CD4-positive, alpha-beta memory T cell (primary cell): ENCODE results near the gene CD1E. TPM values are rescaled to one million over a fixed set of nuclear protein-coding genes. Genes with fewer than 3 reads are reported as not detected.

Experiments used
- CTCF ChIA-PET: fragments of 350-600 bp; sonication (Branson Sonifier 250); formaldehyde crosslinking; loops from one replicate; lab custom pipeline; 2021; ENCODE audit warnings: inconsistent platforms; ENCODE audit not compliant: partially characterized antibody; lab: Charles Lee
- POLR2A ChIA-PET: fragments of 350-600 bp; sonication (Branson Sonifier 250); formaldehyde crosslinking; loops from one replicate; lab custom pipeline; 2021; ENCODE audit not compliant: partially characterized antibody; lab: Charles Lee
- DNase-seq, 5 donors: peaks; one replicate each; pipeline versions ENCODE4 v3.0.0 to v3.0.0-alpha.2; 2020 to 2022; ENCODE audit warnings: mixed read lengths in 1 of 5
- H3K27ac ChIP-seq: one replicate; pipeline ENCODE4 v1.7.0; 2013; ENCODE audit warnings: low read depth, low read length
- H3K27me3 ChIP-seq: 2 replicates; pipeline ENCODE4 v1.7.0; 2013; ENCODE audit warnings: mild to moderate bottlenecking, low read length, moderate library complexity; ENCODE audit not compliant: insufficient read depth
- H3K36me3 ChIP-seq: 2 replicates; pipeline ENCODE4 v1.7.0; 2013; ENCODE audit warnings: mild to moderate bottlenecking, low read length, moderate library complexity; ENCODE audit not compliant: insufficient read depth
- H3K4me1 ChIP-seq: 2 replicates; pipeline ENCODE4 v1.7.0; 2013; ENCODE audit warnings: mild to moderate bottlenecking, low read length, moderate library complexity; ENCODE audit not compliant: insufficient read depth
- H3K4me3 ChIP-seq, 2 donors: one replicate each; pipeline ENCODE4 v1.7.0; 2013; ENCODE audit warnings: low read length in 2 of 2, mild to moderate bottlenecking in 1 of 2
- H3K9me3 ChIP-seq, 2 donors: one replicate each; pipeline ENCODE4 v1.7.0; 2013; ENCODE audit warnings: low read length in 2 of 2, control low read depth in 1 of 2; ENCODE audit not compliant: control insufficient read depth in 1 of 2
- H3K27ac Mint-ChIP-seq, 7 donors: one replicate each; pipeline ENCODE4 v1.8.0; 2020 to 2021; ENCODE audit warnings: mixed read lengths in 7 of 7, mild to moderate bottlenecking in 6 of 7, inconsistent platforms in 3 of 7, moderate library complexity in 3 of 7
- H3K27me3 Mint-ChIP-seq, 2 donors: one replicate each; pipeline ENCODE4 v1.8.0; 2020 to 2021; ENCODE audit warnings: mixed read lengths in 2 of 2
- H3K36me3 Mint-ChIP-seq, 2 donors: one replicate each; pipeline ENCODE4 v1.8.0; 2020 to 2021; ENCODE audit warnings: mixed read lengths in 2 of 2, inconsistent platforms in 1 of 2, mild to moderate bottlenecking in 1 of 2
- H3K4me1 Mint-ChIP-seq, 4 donors: one replicate each; pipeline ENCODE4 v1.8.0; 2020 to 2021; ENCODE audit warnings: mixed read lengths in 4 of 4, mild to moderate bottlenecking in 1 of 4
- H3K4me3 Mint-ChIP-seq, 8 donors: one replicate each; pipeline ENCODE4 v1.8.0; 2020 to 2021; ENCODE audit warnings: mixed read lengths in 8 of 8, mild to moderate bottlenecking in 7 of 8, moderate library complexity in 6 of 8, inconsistent platforms in 3 of 8
- H3K9me3 Mint-ChIP-seq, 8 donors: one replicate each; pipeline ENCODE4 v1.8.0; 2020 to 2021; ENCODE audit warnings: mixed read lengths in 8 of 8, mild to moderate bottlenecking in 5 of 8, inconsistent platforms in 3 of 8, moderate library complexity in 1 of 8
- intact Hi-C: fragments of 100-400 bp; cut with micrococcal nuclease; formaldehyde crosslinking; loops from one replicate; pipeline ENCODE4 v1.15.1; 2023
- polyA plus RNA-seq, 2 donors: library from polyadenylated mRNA; unstranded; fragments of 300-500 nt; fragmentation: Illumina TruSeq; gene quantifications; one replicate each; pipeline ENCODE4 v1.2.3, GENCODE V29; 2021
- total RNA-seq, 2 experiments: library from RNA; stranded (reverse); gene quantifications; one replicate each; pipeline ENCODE4 v1.2.3, GENCODE V29; 2021

Gene CD1E
- total and polyA plus RNA-seq, 4 experiments from 2014 or later: not detected

GRCh38 chr1:158329300-158329699 is 24.4 kb upstream of the CD1E start:
- ChIA-PET POLR2A (interaction anchor here (1.0 kb wide), 1 partner anchor 8 kb away, joined by 3 read pairs; no protein-coding TSS in a partner anchor), CTCF (interaction anchor here (1.3 to 3.1 kb wide), 2 partner anchors 124 to 743 kb away, joined by 3 to 33 read pairs; no protein-coding TSS in a partner anchor)
- H3K4me1 Mint-ChIP-seq: peaks cover 4 to 11% (median 7%) of the 10 kb centered on the region in 4 donors
- H3K4me1 ChIP-seq: peaks cover 6% of the 10 kb centered on the region
- intact Hi-C loops: loop anchor here (1.0 kb wide), 1 partner anchor 126 kb away; no protein-coding TSS in a partner anchor
- no peak for DNase-seq
- no peak overlapping the region for H3K4me3 Mint-ChIP-seq
- no peaks in the 10 kb centered on the region for H3K36me3 ChIP-seq
- H3K4me3 ChIP-seq: no peak overlapping the region
- H3K27ac Mint-ChIP-seq: no peak overlapping the region
- H3K9me3 ChIP-seq: no peaks in the 10 kb centered on the region
- H3K36me3 Mint-ChIP-seq: no peaks in the 10 kb centered on the region
- peaks cover 6 to 16% of the 10 kb centered on the region in 2 donors for H3K27me3 Mint-ChIP-seq
- H3K27me3 ChIP-seq: no peaks in the 10 kb centered on the region
- peaks cover 0 to 3% (median 0%) of the 10 kb centered on the region in 8 donors for H3K9me3 Mint-ChIP-seq
- no peak overlapping the region for H3K27ac ChIP-seq

- no peak overlapping the region for H3K4me3 Mint-ChIP-seq
- ChIA-PET POLR2A (interaction anchor here (1.0 kb wide), 1 partner anchor 9 kb away, joined by 3 read pairs; no protein-coding TSS in a partner anchor), CTCF (interaction anchor here (1.3 to 3.1 kb wide), 3 partner anchors 8 to 742 kb away, joined by 3 to 33 read pairs (median 3); no protein-coding TSS in a partner anchor)
- H3K9me3 ChIP-seq: no peaks in the 10 kb centered on the region
- H3K9me3 Mint-ChIP-seq: no peaks in the 10 kb centered on the region
- peak in 2 of 5 donors; percentile 5 to 7 for DNase-seq
- no peak overlapping the region for H3K27ac Mint-ChIP-seq
- no peaks in the 10 kb centered on the region for H3K36me3 Mint-ChIP-seq
- intact Hi-C loops: loop anchor here (1.0 kb wide), 1 partner anchor 126 kb away; no protein-coding TSS in a partner anchor
- H3K4me3 ChIP-seq: no peak overlapping the region
- H3K27me3 ChIP-seq: no peaks in the 10 kb centered on the region
- H3K4me1 ChIP-seq: peaks cover 11% of the 10 kb centered on the region
- H3K36me3 ChIP-seq: no peaks in the 10 kb centered on the region
- H3K27ac ChIP-seq: no peak overlapping the region
- peaks cover 7 to 15% (median 10%) of the 10 kb centered on the region in 4 donors for H3K4me1 Mint-ChIP-seq
- H3K27me3 Mint-ChIP-seq: peaks cover 9 to 15% of the 10 kb centered on the region in 2 donors
Observed at GRCh38 chr1:158329733-158330132, 24.0 kb upstream of the CD1E start.

- Histone ChIP-seq H3K36me3 (no peaks in the 10 kb centered on the region), H3K27ac (no peak overlapping the region), H3K4me1 (peaks cover 12% of the 10 kb centered on the region), H3K9me3 (no peaks in the 10 kb centered on the region), H3K4me3 (no peak overlapping the region), H3K27me3 (no peaks in the 10 kb centered on the region)
- no peak for DNase-seq
- CTCF ChIA-PET: interaction anchor here (1.3 to 3.1 kb wide), 3 partner anchors 9 to 742 kb away, joined by 3 to 33 read pairs (median 3); no protein-coding TSS in a partner anchor
- no peaks in the 10 kb centered on the region for H3K9me3 Mint-ChIP-seq
- no peaks in the 10 kb centered on the region for H3K36me3 Mint-ChIP-seq
- peaks cover 7 to 16% (median 10%) of the 10 kb centered on the region in 4 donors for H3K4me1 Mint-ChIP-seq
- H3K27me3 Mint-ChIP-seq: peaks cover 9 to 15% of the 10 kb centered on the region in 2 donors
- H3K27ac Mint-ChIP-seq: no peak overlapping the region
- H3K4me3 Mint-ChIP-seq: no peak overlapping the region
- POLR2A ChIA-PET: no interaction called here
- intact Hi-C loops: no loop called here
Observed at GRCh38 chr1:158330391-158331105, 23.1 kb upstream of the CD1E start.

GRCh38 chr1:158331106-158331425 is 22.6 kb upstream of the CD1E start:
- H3K9me3 ChIP-seq: no peaks in the 10 kb centered on the region
- intact Hi-C loops: no loop called here
- H3K4me3 Mint-ChIP-seq: no peak overlapping the region
- DNase-seq: no peak
- peaks cover 9 to 15% of the 10 kb centered on the region in 2 donors for H3K27me3 Mint-ChIP-seq
- H3K36me3 Mint-ChIP-seq: no peaks in the 10 kb centered on the region
- H3K27me3 ChIP-seq: no peaks in the 10 kb centered on the region
- H3K4me3 ChIP-seq: no peak overlapping the region
- POLR2A ChIA-PET: no interaction called here
- CTCF ChIA-PET: interaction anchor here (3.1 kb wide), 1 partner anchor 126 kb away, joined by 33 read pairs; no protein-coding TSS in a partner anchor
- peaks cover 12% of the 10 kb centered on the region for H3K4me1 ChIP-seq
- H3K9me3 Mint-ChIP-seq: no peaks in the 10 kb centered on the region
- H3K27ac Mint-ChIP-seq: no peak overlapping the region
- H3K27ac ChIP-seq: no peak overlapping the region
- no peaks in the 10 kb centered on the region for H3K36me3 ChIP-seq
- peaks cover 9 to 16% (median 12%) of the 10 kb centered on the region in 4 donors for H3K4me1 Mint-ChIP-seq

- Mint-ChIP-seq H3K4me3 (no peak within 1 kb of the TSS), H3K9me3 (no peaks in the 10 kb centered on the region), H3K27ac (no peak within 1 kb of the TSS), H3K27me3 (peaks cover 9 to 15% of the 10 kb centered on the region in 2 donors), H3K36me3 (no peaks in the 10 kb centered on the region), H3K4me1 (peaks cover 9 to 19% (median 14%) of the 10 kb centered on the region in 4 donors)
- H3K36me3 ChIP-seq: no peaks in the 10 kb centered on the region
- H3K4me3 ChIP-seq: no peak within 1 kb of the TSS
- no peak within 1 kb of the TSS for H3K27ac ChIP-seq
- H3K9me3 ChIP-seq: no peaks in the 10 kb centered on the region
- DNase-seq: no peak
- POLR2A ChIA-PET: no interaction called here
- H3K27me3 ChIP-seq: no peaks in the 10 kb centered on the region
- H3K4me1 ChIP-seq: peaks cover 12% of the 10 kb centered on the region
- CTCF ChIA-PET: interaction anchor here (3.1 kb wide), 1 partner anchor 127 kb away, joined by 33 read pairs; no protein-coding TSS in a partner anchor
- intact Hi-C loops: no loop called here
Observed at GRCh38 chr1:158331481-158332150, 22.1 kb upstream of the CD1E start, which contains the start of gene CD1B. Gene CD1B, minus strand, starts transcription at chr1:158331531. Its CDS starts 108 bp downstream, at chr1:158331423.

- H3K36me3 Mint-ChIP-seq: no peaks in the 10 kb centered on the region
- H3K4me1 ChIP-seq: peaks cover 12% of the 10 kb centered on the region
- intact Hi-C loops: no loop called here
Observed at GRCh38 chr1:158333405-158334155, 20.1 kb upstream of the CD1E start.

More at GRCh38 chr1:158333405-158334155, 20.1 kb upstream of the CD1E start:
- Mint-ChIP-seq H3K27me3 (peaks cover 11 to 13% of the 10 kb centered on the region in 2 donors), H3K4me3 (no peak overlapping the region), H3K27ac (no peak overlapping the region), H3K9me3 (peaks cover 0 to 9% (median 4%) of the 10 kb centered on the region in 8 donors), H3K4me1 (peaks cover 9 to 19% (median 14%) of the 10 kb centered on the region in 4 donors)
- no peak for DNase-seq
- ChIA-PET POLR2A (no interaction called here), CTCF (no interaction called here)
- Histone ChIP-seq H3K36me3 (no peaks in the 10 kb centered on the region), H3K4me3 (no peak overlapping the region), H3K27ac (no peak overlapping the region), H3K27me3 (no peaks in the 10 kb centered on the region), H3K9me3 (no peaks in the 10 kb centered on the region)
